ENCODE data around the gene SIPA1L3. TPM values are rescaled to one million over a fixed set of nuclear protein-coding genes. Genes with fewer than 3 reads are reported as not detected.

Gene SIPA1L3
- total and polyA plus RNA-seq, 2 of the 13 experiments (the other 11 are each of a cell fraction or from before 2014, with no cell fraction given), result 5.5 to 7.7 TPM

- TF ChIP-seq ZNF362 (CRISPR knock-in tag; IDR thresholded peaks at IDR 0.05; ENCODE audit: borderline replicate concordance) (no peak), ZNF775 (CRISPR knock-in tag; IDR thresholded peaks at IDR 0.05; ENCODE audit: borderline replicate concordance) (no peak), ADNP (CRISPR knock-in tag; IDR thresholded peaks at IDR 0.05) (no peak), CBX1 (IDR thresholded peaks at IDR 0.05; ENCODE audit: low read depth) (no peak), ZNF318 (CRISPR knock-in tag; IDR thresholded peaks at IDR 0.05) (no peak), ZSCAN30 (CRISPR knock-in tag; IDR thresholded peaks at IDR 0.05) (no peak)
Observed at GRCh38 chr19:38206928-38207327, 299.9 kb downstream of the SIPA1L3 start (continued).
